Fibroblast of peridontal ligament (primary cell): Measurements from ENCODE around the gene EIF4G3.
"Not testable (repeated sequence)": the region's sequence is repeated elsewhere in the genome, so short reads cannot be mapped to it uniquely, and the experiment has no call there.

Experiments
- DNase-seq: peaks from one replicate; pipeline ENCODE4 v3.0.0-alpha.2; 2010; ENCODE audit errors: extremely low read depth

EIF4G3 gene

GRCh38 chr1:21189421-21189820 lies 12.7 kb upstream of the EIF4G3 start:
- DNase-seq = no peak

- DNase-seq = no peak
Measured at GRCh38 chr1:21188235-21188634, 11.5 kb upstream of the EIF4G3 start.

DNA sequence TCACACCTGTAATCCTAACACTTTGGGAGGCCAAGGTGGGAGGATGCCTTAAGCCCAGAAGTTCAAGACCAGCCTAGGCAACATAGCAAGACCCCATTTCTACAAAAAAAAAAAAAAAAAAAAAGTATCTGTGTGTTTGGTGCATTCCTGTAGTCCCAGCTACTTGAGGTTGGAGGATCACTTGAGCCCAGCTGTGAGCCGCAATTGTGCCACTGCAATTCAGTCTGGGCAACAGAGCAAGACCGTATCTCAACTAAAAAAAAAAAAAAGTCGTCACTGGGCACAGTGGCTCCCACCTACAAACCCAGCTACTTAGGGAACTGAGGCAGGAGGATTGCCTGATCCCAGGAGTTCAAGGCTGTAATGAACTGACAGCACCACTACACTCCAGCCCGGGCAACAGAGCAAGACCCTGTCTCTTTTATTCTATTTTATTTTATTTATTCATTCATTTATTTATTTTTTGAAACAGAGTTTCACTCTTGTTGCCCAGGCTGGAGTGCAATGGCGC lies 8.6 kb upstream of the EIF4G3 start:
- no peak for DNase-seq

- no peak for DNase-seq
Measured at GRCh38 chr1:21184276-21184675, 7.6 kb upstream of the EIF4G3 start.

DNA sequence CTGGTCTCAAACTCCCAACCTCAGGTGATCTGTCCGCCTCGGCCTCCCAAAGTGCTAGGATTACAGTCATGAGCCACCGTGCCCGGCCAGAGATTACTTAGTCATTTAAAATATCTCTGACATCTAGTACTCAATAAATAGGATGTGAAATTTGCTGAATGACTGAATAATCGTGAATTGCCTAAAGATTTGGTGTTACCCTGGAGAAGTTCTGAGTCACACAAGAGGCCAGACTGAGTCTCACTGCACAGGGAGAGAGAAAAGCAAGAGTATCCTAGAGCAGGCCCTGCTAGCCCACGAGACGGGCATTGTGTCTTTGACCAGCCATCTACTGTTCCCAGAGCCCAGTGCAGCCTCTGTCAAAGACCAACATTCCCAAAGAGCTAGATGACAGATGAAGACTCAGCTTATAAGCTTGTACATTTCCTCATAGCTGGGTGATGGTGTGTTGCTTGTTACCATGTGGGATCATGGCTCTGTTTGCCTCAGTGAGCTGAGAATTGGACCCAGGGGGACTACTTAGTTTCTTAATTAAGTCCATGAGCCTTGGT lies 5.6 kb upstream of the EIF4G3 start:
- peak; percentile 81 for DNase-seq

DNA sequence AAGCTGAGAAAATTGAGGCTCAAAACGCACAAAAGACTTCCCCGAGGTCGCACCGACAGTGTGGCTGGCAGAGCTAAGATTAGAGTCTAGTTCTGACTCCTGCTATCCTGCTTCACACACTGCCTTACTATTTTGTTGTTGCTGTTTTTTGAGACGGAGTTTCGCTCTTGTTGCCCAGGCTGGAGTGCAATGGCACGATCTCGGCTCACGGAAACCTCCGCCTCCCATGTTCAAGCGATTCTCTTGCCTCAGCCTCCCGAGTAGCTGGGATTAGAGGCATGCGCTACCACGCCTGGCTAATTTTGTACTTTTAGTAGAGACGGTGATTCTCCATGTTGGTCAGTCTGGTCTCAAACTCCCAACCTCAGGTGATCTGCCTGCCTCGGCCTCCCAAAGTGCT lies 1.6 kb upstream of the EIF4G3 start:
- not testable (repeated sequence) for DNase-seq

DNA sequence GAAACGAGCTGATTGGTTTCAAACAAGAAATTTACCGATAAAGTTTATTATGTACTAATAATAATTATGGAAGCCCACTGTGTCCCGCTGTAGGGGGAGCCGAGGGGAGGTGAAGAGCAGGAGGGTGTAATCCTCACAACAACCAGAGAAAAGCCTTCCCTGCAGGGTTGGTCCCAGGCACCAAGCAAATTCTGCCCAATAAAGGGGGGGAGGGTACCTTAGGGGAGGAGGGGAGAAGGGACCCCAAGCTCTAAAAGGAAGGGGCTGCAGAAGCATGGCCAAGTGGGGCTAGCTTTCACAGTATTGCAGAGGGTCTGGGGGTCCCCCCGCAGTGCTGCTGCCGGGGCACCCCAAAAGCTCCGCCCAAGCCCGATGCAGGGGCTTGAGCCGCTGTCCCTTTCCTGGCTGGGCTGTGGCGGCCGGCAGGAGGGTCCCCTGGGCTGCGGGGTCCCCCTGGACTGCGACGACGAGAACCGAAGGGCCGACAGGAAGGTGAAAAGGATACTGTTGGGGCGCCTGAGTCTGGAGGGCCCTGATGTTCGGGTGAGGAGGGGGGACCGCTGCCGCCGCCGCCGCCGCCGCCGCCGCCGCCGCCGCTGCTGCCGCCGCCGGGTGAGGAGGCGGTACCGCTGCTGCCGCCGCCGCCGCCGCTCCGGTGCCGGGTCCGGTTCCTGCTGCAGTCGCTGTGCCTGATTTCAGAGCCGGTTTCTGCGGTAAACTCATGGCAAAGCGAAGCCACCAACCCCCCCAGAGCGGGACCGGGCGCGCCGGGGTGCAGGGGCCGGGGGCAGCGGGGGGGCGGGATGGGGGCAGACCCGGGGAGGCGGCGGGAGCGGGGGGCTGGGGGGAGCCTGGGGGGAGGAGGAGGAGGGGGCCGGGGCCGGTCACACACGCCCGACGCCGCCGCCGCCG lies 771 bp downstream of the EIF4G3 start:
- no peak for DNase-seq

DNA sequence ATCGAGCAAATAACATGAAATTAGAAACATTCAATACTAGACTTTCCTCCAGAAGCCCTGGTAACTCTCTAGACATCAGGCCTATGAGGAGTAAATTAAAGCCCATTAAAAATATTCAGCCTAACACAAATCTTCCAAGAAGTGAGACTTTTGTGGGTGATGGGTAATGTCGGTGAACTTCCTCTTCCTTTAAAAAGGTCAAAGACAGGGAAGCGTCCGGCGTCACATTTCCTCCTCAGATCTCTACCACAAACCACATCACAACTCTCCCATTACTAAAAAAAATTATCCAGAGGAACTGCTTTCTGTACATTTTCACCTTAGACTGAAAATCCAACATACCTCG lies 1.4 kb downstream of the EIF4G3 start:
- peak; percentile 42 for DNase-seq

DNA sequence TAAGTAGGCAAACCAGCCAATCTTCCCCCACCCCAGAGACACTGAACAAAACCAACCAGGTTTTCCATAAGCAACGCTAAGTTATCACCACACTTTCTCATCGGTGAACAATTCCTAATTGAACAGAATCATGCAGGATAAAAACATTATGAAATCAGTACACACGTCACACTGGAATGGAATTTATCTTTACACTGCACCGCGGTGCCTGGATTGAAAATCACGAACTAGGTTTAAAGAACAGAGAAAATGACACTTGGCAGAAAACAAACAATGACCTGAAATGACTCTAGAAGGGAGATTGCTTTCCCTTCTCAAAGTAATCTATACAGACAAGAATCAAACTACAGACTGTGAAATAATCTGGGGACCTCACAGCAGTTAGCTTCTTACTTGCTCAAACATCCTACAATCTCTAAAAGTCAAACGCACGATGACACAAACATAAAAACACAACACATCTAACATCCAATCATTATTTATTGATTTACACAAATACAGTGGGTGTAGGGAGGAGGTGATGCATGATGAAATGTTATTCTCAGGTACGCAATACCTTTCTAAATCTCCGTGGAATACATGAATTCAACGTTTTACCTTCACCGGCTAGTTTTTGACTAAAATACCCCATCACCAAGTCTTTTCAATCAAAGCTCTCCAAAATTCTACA lies 1.9 kb downstream of the EIF4G3 start:
- DNase-seq = peak; percentile 85

DNA sequence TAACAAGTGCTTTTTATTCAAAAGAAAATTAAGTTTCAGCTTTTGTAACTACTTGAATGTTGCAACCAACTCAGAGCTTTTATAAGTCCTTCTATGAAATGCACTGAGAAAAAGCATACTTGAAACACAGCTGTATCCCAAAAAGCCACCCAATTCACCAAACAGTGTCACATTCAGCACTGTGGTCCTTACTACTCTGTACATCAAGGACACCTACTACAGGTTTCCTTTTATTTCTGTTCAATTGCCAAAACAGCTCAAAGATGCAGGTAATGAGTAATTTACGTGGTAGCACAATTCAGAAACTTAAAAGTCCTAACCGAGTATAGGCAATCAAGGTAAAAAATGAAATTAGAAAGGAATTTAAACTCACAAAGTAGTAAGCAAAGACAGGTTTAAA lies 2.5 kb downstream of the EIF4G3 start:
- DNase-seq = no peak

DNA sequence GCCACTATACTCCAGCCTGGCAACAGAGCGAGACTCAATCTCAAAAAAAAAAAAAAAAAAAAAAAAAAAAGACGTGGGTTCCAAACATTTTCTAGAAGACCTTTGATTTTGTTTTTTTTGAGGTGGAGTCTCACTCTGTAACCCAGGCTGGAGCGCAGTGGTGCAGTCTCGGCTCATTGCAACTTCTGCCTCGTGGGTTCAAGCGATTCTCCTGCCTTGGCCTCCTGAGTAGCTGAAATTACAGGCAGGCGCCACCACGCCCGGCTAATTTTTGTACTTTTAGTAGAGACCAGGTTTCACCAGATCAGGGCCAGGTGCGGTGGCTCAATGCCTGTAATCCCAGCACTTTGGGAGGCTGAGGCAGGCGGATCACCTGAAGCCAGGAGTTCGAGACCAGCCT lies 3.6 kb downstream of the EIF4G3 start:
- not testable (repeated sequence) for DNase-seq

DNA sequence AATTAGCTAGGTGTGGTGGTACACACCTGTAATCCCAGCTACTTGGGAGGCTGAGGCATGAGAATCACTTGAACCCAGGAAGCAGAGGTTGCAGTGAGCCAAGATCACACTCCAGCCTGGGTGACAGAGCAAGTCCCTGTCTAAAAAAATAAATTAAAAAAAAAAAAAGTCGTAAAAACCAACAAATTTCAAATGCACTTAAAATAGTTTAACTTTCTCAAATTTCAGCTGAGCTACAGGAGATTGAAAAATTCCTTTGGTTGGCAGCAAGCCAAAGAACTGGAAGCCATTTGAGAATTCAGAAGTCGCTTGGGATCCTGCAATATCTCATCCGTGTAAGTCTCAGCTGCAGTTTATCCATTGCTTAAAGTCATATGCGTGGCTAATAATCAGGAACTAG lies 5.9 kb downstream of the EIF4G3 start:
- DNase-seq = peak; percentile 84

GRCh38 chr1:21168444-21168843 lies 8.3 kb downstream of the EIF4G3 start:
- DNase-seq = no peak

GRCh38 chr1:21165646-21166045 lies 11.1 kb downstream of the EIF4G3 start:
- DNase-seq = peak; percentile 46

DNA sequence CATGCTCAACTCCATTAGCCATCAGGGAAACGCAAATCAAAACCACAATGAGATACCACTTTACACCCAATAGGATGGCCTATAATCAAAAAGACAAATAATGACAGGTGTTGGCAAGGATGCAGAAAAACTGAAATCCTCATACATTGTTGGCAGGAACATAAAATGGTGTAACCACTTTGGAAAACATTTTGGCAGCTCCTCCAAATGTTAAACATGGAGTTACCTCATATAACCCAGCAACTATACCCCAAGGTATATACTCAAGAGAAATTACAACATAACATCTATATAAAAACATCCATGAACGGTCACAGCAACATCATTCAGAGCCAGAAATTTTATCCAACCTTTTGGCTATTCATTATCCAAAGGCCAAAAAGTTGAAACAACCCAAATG lies 11.6 kb downstream of the EIF4G3 start:
- no peak for DNase-seq

DNA sequence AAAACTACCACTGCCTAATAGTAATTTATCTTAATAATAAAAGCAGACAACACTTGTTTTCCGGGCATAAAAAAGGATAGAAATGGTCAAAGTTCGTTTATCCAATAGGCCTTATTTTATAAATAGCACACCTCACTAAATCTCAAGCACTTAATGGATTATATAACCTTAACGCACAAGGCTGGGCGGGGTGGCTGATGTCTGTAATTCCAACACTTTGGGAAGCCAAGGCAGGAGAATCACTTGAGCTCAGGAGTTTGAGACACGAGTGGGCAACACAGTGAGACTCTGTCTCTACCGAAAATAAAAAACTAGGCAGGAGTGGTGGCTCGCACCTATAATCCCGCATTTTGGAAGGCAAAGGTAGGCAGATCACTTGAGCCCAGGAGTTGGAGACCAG lies 12.4 kb downstream of the EIF4G3 start:
- DNase-seq = no peak

DNA sequence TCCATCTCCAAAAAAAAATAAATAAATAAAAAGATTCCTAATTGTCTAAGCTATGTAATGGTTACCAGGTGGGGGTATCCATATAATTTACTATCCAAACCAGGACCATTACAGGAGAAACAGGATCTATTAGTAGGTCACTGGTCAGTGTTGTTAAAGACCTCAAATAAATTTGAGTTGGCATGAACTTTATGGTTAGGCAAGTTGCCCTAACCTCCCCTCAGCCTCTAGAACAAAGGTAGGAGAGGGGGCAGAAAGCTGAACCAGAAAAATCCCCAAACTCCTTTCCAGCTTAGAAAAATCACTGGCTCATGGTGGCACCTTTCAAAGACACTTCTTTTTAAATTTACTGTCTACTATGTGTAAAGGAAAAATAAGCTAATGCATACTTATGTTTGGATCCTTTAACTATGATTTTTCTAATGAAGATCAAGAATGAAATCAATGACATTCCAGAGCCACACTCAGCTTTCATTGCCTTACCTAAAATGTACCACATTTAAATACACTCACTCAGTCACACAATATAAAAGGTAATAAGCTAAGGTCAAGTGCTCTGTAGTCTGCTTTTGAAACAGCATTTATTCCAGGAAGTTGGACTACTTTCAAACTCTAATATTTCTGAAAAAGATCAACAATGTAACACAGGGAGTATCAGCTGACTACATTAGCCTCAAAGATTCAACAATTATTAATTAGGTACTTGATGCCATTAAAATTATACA lies 13.8 kb downstream of the EIF4G3 start:
- DNase-seq = no peak

GRCh38 chr1:21161842-21162241 lies 14.9 kb downstream of the EIF4G3 start:
- no peak for DNase-seq

DNA sequence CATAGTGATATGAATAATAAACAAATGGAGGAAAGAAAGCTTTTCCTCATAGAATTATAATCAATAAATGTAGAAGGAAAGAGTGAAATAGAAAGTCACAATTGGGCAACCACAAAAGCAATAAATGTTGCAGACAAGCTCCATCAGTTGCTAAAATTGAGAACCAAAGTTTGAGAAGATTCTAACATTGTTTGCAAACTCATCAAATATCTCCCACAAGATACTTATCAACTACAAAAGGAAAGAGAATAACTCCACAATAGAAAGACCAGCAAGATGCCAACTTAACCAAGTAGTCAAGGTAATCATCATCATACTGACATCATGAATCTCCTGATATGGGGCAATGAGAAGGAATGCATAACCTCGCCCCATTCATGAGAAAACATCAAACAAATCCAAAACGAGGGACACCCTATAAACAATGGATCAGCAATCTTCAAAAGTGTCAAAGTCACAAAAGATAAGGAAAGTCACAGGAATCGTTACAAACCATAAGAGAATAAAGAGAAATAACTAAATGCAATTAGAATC lies 16.4 kb downstream of the EIF4G3 start:
- no peak for DNase-seq

GRCh38 chr1:21157868-21158267 lies 18.8 kb downstream of the EIF4G3 start:
- no peak for DNase-seq

GRCh38 chr1:21157054-21157453 lies 19.6 kb downstream of the EIF4G3 start:
- DNase-seq = no peak

DNA sequence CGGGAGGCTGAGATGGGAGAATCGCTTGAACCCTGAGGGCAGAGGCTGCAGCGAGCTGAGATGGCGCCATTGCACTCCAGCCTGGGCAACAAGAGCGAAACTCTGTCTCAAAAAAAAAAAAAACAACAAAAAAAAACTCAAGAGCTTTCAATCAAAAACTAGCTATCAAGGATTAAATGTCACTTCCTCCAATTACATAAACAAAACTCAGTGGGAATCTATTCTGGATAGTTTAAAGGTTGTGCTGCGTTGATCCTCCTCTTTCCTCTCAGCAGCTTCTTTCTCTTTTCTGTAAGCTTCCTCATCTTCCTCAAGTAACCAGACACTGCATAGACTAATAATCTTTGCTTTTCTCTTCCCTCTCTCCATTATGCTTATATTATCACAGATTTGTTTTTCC lies 20.7 kb downstream of the EIF4G3 start:
- no peak for DNase-seq
